Cardiac fibroblast (primary cell): ENCODE data around the gene CYFIP1.

Experiments
- DNase-seq, 2 donors: peaks; one replicate each; pipeline versions ENCODE4 v3.0.0 to v3.0.0-alpha.2; 2010; ENCODE audit warnings: low read depth in 2 of 2
- H3K4me3 ChIP-seq, 2 donors: replicated peaks in 1 of 2; 1 replicate in 1 of 2; 2 replicates in 1 of 2; pipeline ENCODE4 v1.5.1; 2011; ENCODE audit warnings: low read depth in 2 of 2, low read length in 2 of 2, mild to moderate bottlenecking in 2 of 2, moderate library complexity in 1 of 2
- CTCF ChIP-seq: IDR thresholded peaks from one replicate; pipeline ENCODE4 v1.5.1; 2011; ENCODE audit warnings: low read depth, mild to moderate bottlenecking, low read length, inconsistent platforms

The CYFIP1 gene

DNA sequence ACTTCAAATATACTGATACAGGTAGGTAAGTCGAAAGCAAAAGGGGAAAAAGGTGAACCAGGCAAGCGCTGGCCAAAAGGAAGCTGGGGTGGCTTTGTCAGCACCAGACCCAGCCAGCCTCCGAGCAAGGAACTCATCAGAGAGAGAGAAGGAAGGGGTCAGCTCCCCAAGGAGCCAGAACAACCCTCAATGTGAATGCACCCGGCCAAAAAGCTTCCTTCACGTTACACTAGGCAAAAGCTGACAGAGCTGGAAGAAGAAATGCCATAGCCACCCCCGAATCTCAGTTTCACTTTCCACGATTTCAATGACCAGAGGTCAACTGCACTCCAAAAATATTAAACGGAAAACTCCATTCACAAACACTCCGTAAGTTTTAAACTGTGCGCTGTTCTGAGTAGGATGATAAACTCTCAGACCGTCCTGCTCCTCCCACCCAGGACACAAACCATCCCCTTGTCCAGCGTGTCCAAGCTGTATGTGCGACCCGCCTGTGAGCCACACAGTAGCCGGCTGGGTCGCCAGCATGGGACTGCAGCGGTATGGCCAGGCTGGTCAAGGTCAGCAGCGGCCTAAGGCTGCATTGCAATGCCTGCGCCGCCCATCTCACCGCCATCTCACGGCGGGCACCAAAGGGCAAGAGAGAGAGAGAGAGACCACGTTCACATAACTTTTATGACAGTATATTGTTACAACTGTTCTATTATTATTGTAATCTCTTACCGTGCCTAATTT is 29.7 kb downstream of the CYFIP1 start:
- no peak for TF ChIP-seq CTCF
- H3K4me3 ChIP-seq = peak overlapping the region in 1 of 2 donors; percentile 7
- peak in 1 of 2 donors; percentile 38 for DNase-seq

- TF ChIP-seq CTCF = no peak
- peak overlapping the region; percentile 2 to 37 for H3K4me3 ChIP-seq
- DNase-seq = peak; percentile 87 to 88
Measured at GRCh38 chr15:22949074-22949547, 31.1 kb downstream of the CYFIP1 start.

GRCh38 chr15:22948056-22948455 is 32.1 kb downstream of the CYFIP1 start:
- no peak for DNase-seq
- no peak overlapping the region for H3K4me3 ChIP-seq
- no peak for TF ChIP-seq CTCF

DNA sequence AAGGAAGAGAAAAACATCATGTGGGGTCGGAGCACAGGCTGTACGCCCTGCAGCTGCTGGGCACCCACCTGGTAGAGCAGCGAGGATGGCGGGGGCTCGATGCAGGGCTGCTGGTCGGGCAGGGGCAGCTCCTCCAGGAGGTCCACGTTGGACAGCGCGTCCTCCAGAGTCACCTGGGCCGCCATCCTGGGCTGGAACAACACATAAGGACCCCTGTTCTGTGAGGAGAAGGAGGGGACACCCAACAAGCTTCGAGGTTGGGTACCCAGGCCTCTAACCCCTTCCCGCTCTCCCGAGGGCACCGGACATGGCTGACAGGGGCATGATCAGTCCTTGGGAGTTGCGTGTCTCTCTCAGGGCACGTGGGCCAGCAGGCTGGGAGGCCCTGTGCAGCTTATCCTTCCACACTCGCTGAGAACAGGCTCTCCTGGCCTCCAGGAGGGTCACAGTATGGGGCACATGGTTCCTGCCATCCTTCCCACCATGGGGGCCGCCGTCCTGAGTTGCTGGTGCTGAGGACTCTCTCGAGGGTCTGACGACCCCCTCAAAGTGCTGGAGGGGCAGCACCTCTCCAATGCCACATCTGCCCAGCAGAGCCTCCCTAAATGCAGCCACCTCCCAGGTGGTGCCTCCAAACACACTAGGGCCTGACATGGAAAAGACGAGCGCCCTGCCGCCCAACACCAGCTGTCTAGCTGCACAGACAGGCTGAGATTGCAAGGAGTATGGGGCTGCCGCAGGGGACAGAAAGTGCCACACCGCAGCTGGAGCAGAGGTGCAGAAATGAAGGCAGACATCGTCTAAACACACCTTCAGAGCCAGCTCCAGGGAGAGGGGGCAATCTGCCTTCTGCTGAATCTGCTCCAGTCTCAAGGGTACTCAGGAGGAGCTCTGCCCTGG is 32.8 kb downstream of the CYFIP1 start:
- DNase-seq = no peak
- no peak for TF ChIP-seq CTCF
- no peak overlapping the region for H3K4me3 ChIP-seq

DNA sequence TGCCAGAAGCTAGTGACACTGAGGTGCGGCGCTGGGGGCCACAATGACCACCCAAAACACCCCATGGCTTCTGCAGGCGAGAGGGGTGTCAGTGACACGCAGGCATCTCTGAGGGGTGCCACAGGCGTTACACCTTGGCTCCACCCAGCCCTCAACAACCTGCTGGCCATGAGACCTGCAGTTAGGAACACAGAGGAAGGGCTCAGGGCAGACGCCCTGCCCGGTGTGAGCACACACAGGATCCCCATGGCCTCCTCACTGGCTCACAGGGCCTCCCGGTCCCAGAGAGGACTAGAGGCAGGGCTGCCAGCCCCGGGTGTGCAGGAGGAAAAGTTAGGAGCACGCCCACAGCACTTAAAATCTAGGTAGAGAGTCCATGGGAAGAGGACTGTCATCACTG is 35.1 kb downstream of the CYFIP1 start:
- DNase-seq = no peak
- no peak overlapping the region for H3K4me3 ChIP-seq
- TF ChIP-seq CTCF = no peak

DNA sequence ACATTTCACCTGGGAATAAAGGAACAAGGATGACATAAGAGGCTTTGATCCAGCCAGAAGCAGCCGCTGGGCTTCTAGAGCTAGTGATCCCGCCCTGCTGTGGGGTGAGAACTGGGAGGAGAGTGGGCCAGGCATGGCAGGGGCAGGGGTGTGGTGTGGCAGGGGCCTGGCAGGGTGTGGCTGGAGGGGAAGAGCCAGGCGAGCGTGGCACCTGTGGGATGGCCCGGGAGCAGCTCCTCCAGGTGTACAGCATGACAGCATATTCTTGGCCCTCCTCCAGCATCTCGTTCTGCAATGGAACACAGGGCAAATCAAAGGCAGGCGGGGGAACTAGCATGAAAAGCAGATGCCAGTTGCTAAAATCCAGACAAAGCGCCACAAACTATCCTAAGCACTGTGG is 35.5 kb downstream of the CYFIP1 start:
- DNase-seq = no peak
- H3K4me3 ChIP-seq = no peak overlapping the region
- no peak for TF ChIP-seq CTCF
